ENCODE measurements around the gene KRTAP5-6. TPM values are rescaled to one million over a fixed set of nuclear protein-coding genes. Genes with fewer than 3 reads are reported as not detected.

KRTAP5-6 gene
- total RNA-seq, 2 experiments from 2014 or later, result not detected

- ChIA-PET POLR2A (no interaction called here), CTCF (interaction anchor here (1.4 kb wide), 1 partner anchor 45 kb away, joined by 3 read pairs; no protein-coding TSS in a partner anchor)
Observed at GRCh38 chr11:1739576-1739975, 42.6 kb downstream of the KRTAP5-6 start.

- ChIA-PET POLR2A (no interaction called here), CTCF (no interaction called here)
Observed at GRCh38 chr11:1740786-1741530, 44.0 kb downstream of the KRTAP5-6 start.

GRCh38 chr11:1741741-1742140, 44.7 kb downstream of the KRTAP5-6 start:
- POLR2A ChIA-PET, result no interaction called here

GRCh38 chr11:1742371-1742770, 45.4 kb downstream of the KRTAP5-6 start:
- ChIA-PET CTCF (no interaction called here), POLR2A (no interaction called here)

More at GRCh38 chr11:1741741-1742140, 44.7 kb downstream of the KRTAP5-6 start:
- CTCF ChIA-PET, result no interaction called here

- ChIA-PET POLR2A (no interaction called here), CTCF (no interaction called here)
Observed at GRCh38 chr11:1742869-1743584, 46.0 kb downstream of the KRTAP5-6 start.

GRCh38 chr11:1743585-1744136, 46.7 kb downstream of the KRTAP5-6 start:
- ChIA-PET POLR2A (no interaction called here), CTCF (no interaction called here)

GRCh38 chr11:1744137-1744886, 47.3 kb downstream of the KRTAP5-6 start:
- CTCF ChIA-PET, result interaction anchor here (1.3 kb wide), 1 partner anchor 89 kb away, joined by 3 read pairs; no protein-coding TSS in a partner anchor
- POLR2A ChIA-PET, result no interaction called here

GRCh38 chr11:1744891-1745700, 48.1 kb downstream of the KRTAP5-6 start:
- POLR2A ChIA-PET, result no interaction called here
- CTCF ChIA-PET, result interaction anchor here (1.3 kb wide), 1 partner anchor 88 kb away, joined by 3 read pairs; no protein-coding TSS in a partner anchor

- POLR2A ChIA-PET, result no interaction called here
- CTCF ChIA-PET, result no interaction called here
Observed at GRCh38 chr11:1745701-1746320, 48.8 kb downstream of the KRTAP5-6 start.

GRCh38 chr11:1746511-1746931, 49.5 kb downstream of the KRTAP5-6 start:
- POLR2A ChIA-PET, result no interaction called here

GRCh38 chr11:1746956-1747752, 50.2 kb downstream of the KRTAP5-6 start:
- POLR2A ChIA-PET, result no interaction called here
- CTCF ChIA-PET, result no interaction called here

More at GRCh38 chr11:1746511-1746931, 49.5 kb downstream of the KRTAP5-6 start:
- CTCF ChIA-PET, result no interaction called here

Other genes starting within 250 kb of the KRTAP5-6 start
- gene MOB2, start 210.4 kb upstream of the KRTAP5-6 start, total RNA-seq, result 10 to 100 TPM; 19.5 to 22.0 TPM
- 1 to 10 TPM; 1.7 to 2.0 TPM for gene DUSP8, start 124.9 kb upstream of the KRTAP5-6 start, total RNA-seq
- not detected for gene KRTAP5-1, start 111.9 kb upstream of the KRTAP5-6 start, total RNA-seq
- gene KRTAP5-2, start 98.9 kb upstream of the KRTAP5-6 start, total RNA-seq, result not detected
- gene KRTAP5-3, start 88.7 kb upstream of the KRTAP5-6 start, total RNA-seq, result not detected
- not detected for gene KRTAP5-4, start 75.1 kb upstream of the KRTAP5-6 start, total RNA-seq
- gene KRTAP5-5, start 67.4 kb upstream of the KRTAP5-6 start, total RNA-seq, result not detected
- 1 to 10 TPM in 1 of 2 experiments, under 1 TPM in 1; 0.61 to 1.2 TPM for gene IFITM10, start 53.4 kb downstream of the KRTAP5-6 start, total RNA-seq
- gene CTSD, start 66.7 kb downstream of the KRTAP5-6 start, total RNA-seq, result 100 to 1,000 TPM; 104 TPM
- not detected for gene SYT8, start 137.8 kb downstream of the KRTAP5-6 start, total RNA-seq
- gene TNNI2, start 141.8 kb downstream of the KRTAP5-6 start, total RNA-seq, result under 1 TPM; 0.55 to 0.57 TPM
- 100 to 1,000 TPM; 254 TPM for gene LSP1, start 155.9 kb downstream of the KRTAP5-6 start, total RNA-seq
- under 1 TPM; 0.08 to 0.11 TPM for gene PRR33, start 194.7 kb downstream of the KRTAP5-6 start, total RNA-seq
- under 1 TPM in 1 of 2 experiments, not detected in 1; 0.42 TPM for gene TNNT3, start 222.5 kb downstream of the KRTAP5-6 start, total RNA-seq